ENCODE results near the gene C9orf40.

DNA sequence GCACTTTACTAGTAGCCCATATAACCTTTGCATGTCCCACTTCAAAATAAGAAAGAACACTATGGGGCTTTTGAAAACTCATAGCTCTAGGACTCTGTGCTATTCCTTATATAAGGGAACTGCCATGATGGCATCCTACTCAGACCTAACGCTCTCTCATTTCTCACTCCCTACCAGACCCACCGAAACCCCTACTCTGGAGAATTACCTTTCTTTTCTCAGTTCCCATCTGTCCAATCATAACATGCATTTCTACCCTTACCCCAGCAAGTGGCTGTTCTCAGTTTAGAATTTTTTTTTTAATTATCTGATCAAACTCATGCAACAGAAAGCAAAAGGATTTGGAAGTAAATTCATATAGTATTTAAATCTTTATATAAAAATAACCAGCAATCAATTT, 48.1 kb upstream of the C9orf40 start:
- TF ChIP-seq, protein P1, sequence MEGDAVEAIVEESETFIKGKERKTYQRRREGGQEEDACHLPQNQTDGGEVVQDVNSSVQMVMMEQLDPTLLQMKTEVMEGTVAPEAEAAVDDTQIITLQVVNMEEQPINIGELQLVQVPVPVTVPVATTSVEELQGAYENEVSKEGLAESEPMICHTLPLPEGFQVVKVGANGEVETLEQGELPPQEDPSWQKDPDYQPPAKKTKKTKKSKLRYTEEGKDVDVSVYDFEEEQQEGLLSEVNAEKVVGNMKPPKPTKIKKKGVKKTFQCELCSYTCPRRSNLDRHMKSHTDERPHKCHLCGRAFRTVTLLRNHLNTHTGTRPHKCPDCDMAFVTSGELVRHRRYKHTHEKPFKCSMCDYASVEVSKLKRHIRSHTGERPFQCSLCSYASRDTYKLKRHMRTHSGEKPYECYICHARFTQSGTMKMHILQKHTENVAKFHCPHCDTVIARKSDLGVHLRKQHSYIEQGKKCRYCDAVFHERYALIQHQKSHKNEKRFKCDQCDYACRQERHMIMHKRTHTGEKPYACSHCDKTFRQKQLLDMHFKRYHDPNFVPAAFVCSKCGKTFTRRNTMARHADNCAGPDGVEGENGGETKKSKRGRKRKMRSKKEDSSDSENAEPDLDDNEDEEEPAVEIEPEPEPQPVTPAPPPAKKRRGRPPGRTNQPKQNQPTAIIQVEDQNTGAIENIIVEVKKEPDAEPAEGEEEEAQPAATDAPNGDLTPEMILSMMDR (IDR thresholded peaks at IDR 0.05): no peak
- TF ChIP-seq, protein P2, sequence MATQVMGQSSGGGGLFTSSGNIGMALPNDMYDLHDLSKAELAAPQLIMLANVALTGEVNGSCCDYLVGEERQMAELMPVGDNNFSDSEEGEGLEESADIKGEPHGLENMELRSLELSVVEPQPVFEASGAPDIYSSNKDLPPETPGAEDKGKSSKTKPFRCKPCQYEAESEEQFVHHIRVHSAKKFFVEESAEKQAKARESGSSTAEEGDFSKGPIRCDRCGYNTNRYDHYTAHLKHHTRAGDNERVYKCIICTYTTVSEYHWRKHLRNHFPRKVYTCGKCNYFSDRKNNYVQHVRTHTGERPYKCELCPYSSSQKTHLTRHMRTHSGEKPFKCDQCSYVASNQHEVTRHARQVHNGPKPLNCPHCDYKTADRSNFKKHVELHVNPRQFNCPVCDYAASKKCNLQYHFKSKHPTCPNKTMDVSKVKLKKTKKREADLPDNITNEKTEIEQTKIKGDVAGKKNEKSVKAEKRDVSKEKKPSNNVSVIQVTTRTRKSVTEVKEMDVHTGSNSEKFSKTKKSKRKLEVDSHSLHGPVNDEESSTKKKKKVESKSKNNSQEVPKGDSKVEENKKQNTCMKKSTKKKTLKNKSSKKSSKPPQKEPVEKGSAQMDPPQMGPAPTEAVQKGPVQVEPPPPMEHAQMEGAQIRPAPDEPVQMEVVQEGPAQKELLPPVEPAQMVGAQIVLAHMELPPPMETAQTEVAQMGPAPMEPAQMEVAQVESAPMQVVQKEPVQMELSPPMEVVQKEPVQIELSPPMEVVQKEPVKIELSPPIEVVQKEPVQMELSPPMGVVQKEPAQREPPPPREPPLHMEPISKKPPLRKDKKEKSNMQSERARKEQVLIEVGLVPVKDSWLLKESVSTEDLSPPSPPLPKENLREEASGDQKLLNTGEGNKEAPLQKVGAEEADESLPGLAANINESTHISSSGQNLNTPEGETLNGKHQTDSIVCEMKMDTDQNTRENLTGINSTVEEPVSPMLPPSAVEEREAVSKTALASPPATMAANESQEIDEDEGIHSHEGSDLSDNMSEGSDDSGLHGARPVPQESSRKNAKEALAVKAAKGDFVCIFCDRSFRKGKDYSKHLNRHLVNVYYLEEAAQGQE (IDR thresholded peaks at IDR 0.05; ENCODE audit: insufficient read depth in 1 of 2, low read depth in 2 of 2, low read length in 1 of 2): no peak
- TF ChIP-seq POLR2AphosphoS5 (IDR thresholded peaks at IDR 0.05; ENCODE audit: low read depth, low read length): no peak

Measured in Panc1 (cell line).